Activated CD4-positive, alpha-beta memory T cell treated with anti-CD3 and anti-CD28 coated beads for 36 hours (primary cell): ENCODE results near the gene ADGRV1. TPM values are rescaled to one million over a fixed set of nuclear protein-coding genes. Genes with fewer than 3 reads are reported as not detected.

Experiments used
- CTCF ChIA-PET: fragments of 350-600 bp; sonication (Branson Sonifier 250); formaldehyde crosslinking; loops from one replicate; lab custom pipeline; 2021; ENCODE audit warnings: antibody characterized with exemption, inconsistent platforms; lab: Charles Lee
- POLR2A ChIA-PET: fragments of 350-600 bp; sonication (Branson Sonifier 250); formaldehyde crosslinking; loops from one replicate; lab custom pipeline; 2021; ENCODE audit warnings: antibody characterized with exemption; lab: Charles Lee
- DNase-seq: peaks from one replicate; pipeline ENCODE4 v3.0.0-alpha.2; 2020
- H3K27ac Mint-ChIP-seq: one replicate; pipeline ENCODE4 v1.8.0; 2021; ENCODE audit warnings: mixed read lengths
- H3K27me3 Mint-ChIP-seq: one replicate; pipeline ENCODE4 v1.8.0; 2021; ENCODE audit warnings: mixed read lengths
- H3K36me3 Mint-ChIP-seq: one replicate; pipeline ENCODE4 v1.8.0; 2021; ENCODE audit warnings: mixed read lengths
- H3K4me1 Mint-ChIP-seq: one replicate; pipeline ENCODE4 v1.8.0; 2021; ENCODE audit warnings: low read depth, mixed read lengths
- H3K4me3 Mint-ChIP-seq: one replicate; pipeline ENCODE4 v1.8.0; 2021; ENCODE audit warnings: mild to moderate bottlenecking, mixed read lengths
- H3K9me3 Mint-ChIP-seq: one replicate; pipeline ENCODE4 v1.8.0; 2021; ENCODE audit warnings: mixed read lengths
- intact Hi-C: fragments of 100-400 bp; cut with micrococcal nuclease; formaldehyde crosslinking; loops from one replicate; pipeline ENCODE4 v1.15.1; 2023
- total RNA-seq, 2 experiments: library from RNA; stranded (reverse); gene quantifications; one replicate each; pipeline ENCODE4 v1.2.3, GENCODE V29; 2021

ADGRV1 gene
- total RNA-seq, 2 experiments from 2014 or later, result 0.05 TPM; not detected in 1

- Mint-ChIP-seq H3K36me3 (no peaks in the 10 kb centered on the region), H3K9me3 (no peaks in the 10 kb centered on the region), H3K27ac (no peak overlapping the region), H3K27me3 (peaks cover 20% of the 10 kb centered on the region), H3K4me1 (no peaks in the 10 kb centered on the region), H3K4me3 (no peak overlapping the region)
- ChIA-PET CTCF (no interaction called here), POLR2A (no interaction called here)
- intact Hi-C loops, result loop anchor here (5.0 kb wide), 1 partner anchor 1808 kb away; no protein-coding TSS in a partner anchor
- DNase-seq, result no peak
These were observed 23.7 kb upstream of the ADGRV1 start for GRCh38 chr5:90534922-90535321.

- no peak overlapping the region for H3K4me3 Mint-ChIP-seq
- H3K27ac Mint-ChIP-seq, result no peak overlapping the region
- no peaks in the 10 kb centered on the region for H3K4me1 Mint-ChIP-seq
- intact Hi-C loops, result no loop called here
- H3K9me3 Mint-ChIP-seq, result no peaks in the 10 kb centered on the region
- H3K27me3 Mint-ChIP-seq, result peaks cover 12% of the 10 kb centered on the region
- ChIA-PET CTCF (no interaction called here), POLR2A (no interaction called here)
- H3K36me3 Mint-ChIP-seq, result no peaks in the 10 kb centered on the region
- DNase-seq, result no peak
These were observed 15.6 kb upstream of the ADGRV1 start for GRCh38 chr5:90542827-90543519.

GRCh38 chr5:90545511-90545910, 13.1 kb upstream of the ADGRV1 start:
- peaks cover 14% of the 10 kb centered on the region for H3K27me3 Mint-ChIP-seq
- CTCF ChIA-PET, result no interaction called here
- no peak overlapping the region for H3K4me3 Mint-ChIP-seq
- intact Hi-C loops, result no loop called here
- H3K27ac Mint-ChIP-seq, result no peak overlapping the region
- H3K4me1 Mint-ChIP-seq, result no peaks in the 10 kb centered on the region
- H3K36me3 Mint-ChIP-seq, result no peaks in the 10 kb centered on the region
- POLR2A ChIA-PET, result no interaction called here
- no peak for DNase-seq
- H3K9me3 Mint-ChIP-seq, result no peaks in the 10 kb centered on the region

- Mint-ChIP-seq H3K27ac (no peak overlapping the region), H3K36me3 (no peaks in the 10 kb centered on the region), H3K4me3 (no peak overlapping the region), H3K9me3 (no peaks in the 10 kb centered on the region), H3K27me3 (peaks cover 17% of the 10 kb centered on the region), H3K4me1 (no peaks in the 10 kb centered on the region)
- ChIA-PET POLR2A (no interaction called here), CTCF (no interaction called here)
- no peak for DNase-seq
- intact Hi-C loops, result no loop called here
These were observed 12.3 kb upstream of the ADGRV1 start for GRCh38 chr5:90546216-90546837.

- Mint-ChIP-seq H3K4me1 (no peaks in the 10 kb centered on the region), H3K9me3 (no peaks in the 10 kb centered on the region), H3K36me3 (no peaks in the 10 kb centered on the region), H3K27me3 (peaks cover 21% of the 10 kb centered on the region), H3K4me3 (no peak overlapping the region), H3K27ac (no peak overlapping the region)
- DNase-seq, result no peak
- ChIA-PET POLR2A (no interaction called here), CTCF (no interaction called here)
- intact Hi-C loops, result no loop called here
These were observed 11.5 kb upstream of the ADGRV1 start for GRCh38 chr5:90547072-90547536.

- no peaks in the 10 kb centered on the region for H3K36me3 Mint-ChIP-seq
- no peaks in the 10 kb centered on the region for H3K9me3 Mint-ChIP-seq
- ChIA-PET CTCF (interaction anchor here (0.9 kb wide), 1 partner anchor 235 kb away, joined by 3 read pairs; no protein-coding TSS in a partner anchor), POLR2A (interaction anchor here (0.6 kb wide), 1 partner anchor 289 kb away, joined by 4 read pairs; no protein-coding TSS in a partner anchor)
- intact Hi-C loops, result no loop called here
- H3K27me3 Mint-ChIP-seq, result peaks cover 21% of the 10 kb centered on the region
- DNase-seq, result no peak
- H3K4me1 Mint-ChIP-seq, result no peaks in the 10 kb centered on the region
- no peak overlapping the region for H3K27ac Mint-ChIP-seq
- no peak overlapping the region for H3K4me3 Mint-ChIP-seq
These were observed 10.5 kb upstream of the ADGRV1 start for GRCh38 chr5:90548069-90548593.

GRCh38 chr5:90549223-90549622, 9.4 kb upstream of the ADGRV1 start:
- CTCF ChIA-PET, result interaction anchor here (0.6 kb wide), 1 partner anchor 85 kb away, joined by 4 read pairs; no protein-coding TSS in a partner anchor
- no peaks in the 10 kb centered on the region for H3K9me3 Mint-ChIP-seq
- H3K4me3 Mint-ChIP-seq, result no peak overlapping the region
- no peak for DNase-seq
- POLR2A ChIA-PET, result no interaction called here
- no peaks in the 10 kb centered on the region for H3K4me1 Mint-ChIP-seq
- peaks cover 20% of the 10 kb centered on the region for H3K27me3 Mint-ChIP-seq
- H3K36me3 Mint-ChIP-seq, result no peaks in the 10 kb centered on the region
- no peak overlapping the region for H3K27ac Mint-ChIP-seq
- intact Hi-C loops, result no loop called here

- Mint-ChIP-seq H3K27ac (no peak overlapping the region), H3K36me3 (no peaks in the 10 kb centered on the region), H3K4me3 (no peak overlapping the region), H3K9me3 (no peaks in the 10 kb centered on the region), H3K4me1 (no peaks in the 10 kb centered on the region), H3K27me3 (peaks cover 18% of the 10 kb centered on the region)
- intact Hi-C loops, result no loop called here
- DNase-seq, result no peak
- ChIA-PET CTCF (interaction anchor here (0.9 to 1.3 kb wide), 2 partner anchors 110 to 234 kb away, joined by 3 to 4 read pairs; no protein-coding TSS in a partner anchor), POLR2A (no interaction called here)
These were observed 8.8 kb upstream of the ADGRV1 start for GRCh38 chr5:90549729-90550275.

- Mint-ChIP-seq H3K27ac (no peak overlapping the region), H3K36me3 (no peaks in the 10 kb centered on the region), H3K9me3 (no peaks in the 10 kb centered on the region), H3K27me3 (peaks cover 15% of the 10 kb centered on the region), H3K4me1 (no peaks in the 10 kb centered on the region), H3K4me3 (no peak overlapping the region)
- intact Hi-C loops, result no loop called here
- POLR2A ChIA-PET, result no interaction called here
- CTCF ChIA-PET, result interaction anchor here (0.9 kb wide), 1 partner anchor 232 kb away, joined by 3 read pairs; no protein-coding TSS in a partner anchor
- DNase-seq, result no peak
These were observed 7.6 kb upstream of the ADGRV1 start for GRCh38 chr5:90550963-90551362.

- Mint-ChIP-seq H3K4me3 (no peak overlapping the region), H3K9me3 (no peaks in the 10 kb centered on the region), H3K36me3 (no peaks in the 10 kb centered on the region), H3K4me1 (no peaks in the 10 kb centered on the region), H3K27ac (no peak overlapping the region), H3K27me3 (peaks cover 18% of the 10 kb centered on the region)
- ChIA-PET CTCF (no interaction called here), POLR2A (no interaction called here)
- intact Hi-C loops, result no loop called here
- DNase-seq, result no peak
These were observed 7.2 kb upstream of the ADGRV1 start for GRCh38 chr5:90551376-90551775.

GRCh38 chr5:90553711-90554110, 4.9 kb upstream of the ADGRV1 start:
- peaks cover 4% of the 10 kb centered on the region for H3K4me1 Mint-ChIP-seq
- DNase-seq, result no peak
- no peaks in the 10 kb centered on the region for H3K9me3 Mint-ChIP-seq
- no peak overlapping the region for H3K4me3 Mint-ChIP-seq
- no peak overlapping the region for H3K27ac Mint-ChIP-seq
- ChIA-PET POLR2A (no interaction called here), CTCF (no interaction called here)
- intact Hi-C loops, result no loop called here
- H3K36me3 Mint-ChIP-seq, result no peaks in the 10 kb centered on the region
- H3K27me3 Mint-ChIP-seq, result peaks cover 32% of the 10 kb centered on the region

- intact Hi-C loops, result loop anchor here (5.0 kb wide), 1 partner anchor 53 kb away; no protein-coding TSS in a partner anchor
- H3K9me3 Mint-ChIP-seq, result no peaks in the 10 kb centered on the region
- H3K36me3 Mint-ChIP-seq, result no peaks in the 10 kb centered on the region
- POLR2A ChIA-PET, result no interaction called here
- CTCF ChIA-PET, result no interaction called here
- no peak for DNase-seq
- no peak overlapping the region for H3K4me3 Mint-ChIP-seq
- no peak overlapping the region for H3K27ac Mint-ChIP-seq
- H3K27me3 Mint-ChIP-seq, result peaks cover 35% of the 10 kb centered on the region
- H3K4me1 Mint-ChIP-seq, result peaks cover 6% of the 10 kb centered on the region
These were observed 4.1 kb upstream of the ADGRV1 start for GRCh38 chr5:90554358-90555006.
